Keratinocyte (primary cell): ENCODE results near the gene LRRIQ4.

Experiments
- EZH2 ChIP-seq: IDR thresholded peaks from one replicate; pipeline ENCODE4 v1.6.1; 2012; ENCODE audit warnings: inconsistent platforms, mild to moderate bottlenecking, low read length, moderate library complexity
- TF ChIP-seq, protein P1 (sequence below), 3 experiments: IDR thresholded peaks in 1 of 3; conservative IDR thresholded peaks in 1 of 3; optimal IDR thresholded peaks in 1 of 3; 2 replicates in 2 of 3; 3 replicates in 1 of 3; pipeline versions ENCODE3 to v1.5.1; 2011; ENCODE audit warnings: low read length in 3 of 3, mild to moderate bottlenecking in 3 of 3, moderate library complexity in 2 of 3, control low read depth in 1 of 3, inconsistent platforms in 1 of 3; ENCODE audit not compliant: insufficient read depth in 2 of 3; ENCODE audit errors: extremely low read depth in 1 of 3

GRCh38 chr3:169838511-169839030 lies 25.9 kb downstream of the LRRIQ4 start:
- TF ChIP-seq, protein P1, sequence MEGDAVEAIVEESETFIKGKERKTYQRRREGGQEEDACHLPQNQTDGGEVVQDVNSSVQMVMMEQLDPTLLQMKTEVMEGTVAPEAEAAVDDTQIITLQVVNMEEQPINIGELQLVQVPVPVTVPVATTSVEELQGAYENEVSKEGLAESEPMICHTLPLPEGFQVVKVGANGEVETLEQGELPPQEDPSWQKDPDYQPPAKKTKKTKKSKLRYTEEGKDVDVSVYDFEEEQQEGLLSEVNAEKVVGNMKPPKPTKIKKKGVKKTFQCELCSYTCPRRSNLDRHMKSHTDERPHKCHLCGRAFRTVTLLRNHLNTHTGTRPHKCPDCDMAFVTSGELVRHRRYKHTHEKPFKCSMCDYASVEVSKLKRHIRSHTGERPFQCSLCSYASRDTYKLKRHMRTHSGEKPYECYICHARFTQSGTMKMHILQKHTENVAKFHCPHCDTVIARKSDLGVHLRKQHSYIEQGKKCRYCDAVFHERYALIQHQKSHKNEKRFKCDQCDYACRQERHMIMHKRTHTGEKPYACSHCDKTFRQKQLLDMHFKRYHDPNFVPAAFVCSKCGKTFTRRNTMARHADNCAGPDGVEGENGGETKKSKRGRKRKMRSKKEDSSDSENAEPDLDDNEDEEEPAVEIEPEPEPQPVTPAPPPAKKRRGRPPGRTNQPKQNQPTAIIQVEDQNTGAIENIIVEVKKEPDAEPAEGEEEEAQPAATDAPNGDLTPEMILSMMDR (optimal IDR thresholded peaks at IDR 0.05 in 1 of 3, IDR thresholded peaks at IDR 0.05 in 1 of 3, conservative IDR thresholded peaks at IDR 0.05 in 1 of 3; ENCODE audit: extremely low read depth in 1 of 3, insufficient read depth in 2 of 3, low read length in 3 of 3), result no peak
- TF ChIP-seq EZH2, result no peak
